ENCODE data around the gene IFFO2.
"Not testable (repeated sequence)": the region's sequence is repeated elsewhere in the genome, so short reads cannot be mapped to it uniquely, and the experiment has no call there.

The IFFO2 gene

DNA sequence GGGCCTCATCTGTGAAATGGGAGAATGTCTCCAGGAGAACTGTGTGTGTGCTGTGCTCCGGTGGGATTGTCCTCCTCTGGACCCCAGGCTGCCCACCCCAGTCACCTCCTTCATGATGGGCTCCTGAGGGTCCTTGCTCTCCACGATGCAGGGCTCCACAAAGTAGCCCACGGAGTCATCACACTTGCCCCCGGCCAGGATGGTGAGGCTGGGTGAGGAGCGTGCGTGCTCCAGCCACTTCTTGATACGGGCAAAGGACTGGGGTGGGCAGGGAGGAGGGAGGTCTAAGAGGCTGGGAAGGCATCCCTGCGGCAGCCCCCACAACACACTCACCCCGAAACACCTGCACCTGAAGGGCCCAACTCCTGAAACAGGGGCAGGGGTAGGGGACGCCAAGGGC, 80.3 kb downstream of the IFFO2 start:
- no peaks in the 10 kb centered on the region for H3K27me3 Mint-ChIP-seq
- H3K36me3 Mint-ChIP-seq (ENCODE audit: low read depth) = peaks cover 67% of the 10 kb centered on the region
- H3K27ac Mint-ChIP-seq = no peak overlapping the region
- H3K4me1 Mint-ChIP-seq (ENCODE audit: low read depth) = peaks cover 6% of the 10 kb centered on the region
- no peak overlapping the region for H3K4me3 Mint-ChIP-seq
- no peaks in the 10 kb centered on the region for H3K9me3 Mint-ChIP-seq
- intact Hi-C loops (cut with micrococcal nuclease) = no loop called here

DNA sequence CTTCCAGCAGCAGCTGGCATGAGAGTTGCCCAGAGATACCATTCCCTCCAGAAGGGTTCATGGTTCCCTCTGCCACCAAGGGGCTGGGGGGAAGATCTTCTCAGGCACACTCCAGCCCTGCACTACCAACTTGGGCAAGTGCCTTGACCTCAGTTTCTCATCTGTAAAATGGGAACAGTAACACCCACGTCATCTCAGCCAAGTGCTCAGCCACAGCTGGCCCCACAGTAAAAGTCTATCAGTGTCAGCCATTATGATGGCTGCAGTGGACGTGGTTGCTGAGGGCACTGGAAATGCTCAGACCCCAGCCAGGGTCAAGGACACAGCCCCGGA, 80.7 kb downstream of the IFFO2 start:
- Mint-ChIP-seq H3K4me3 (no peak overlapping the region), H3K4me1 (ENCODE audit: low read depth) (peaks cover 7% of the 10 kb centered on the region), H3K27ac (no peak overlapping the region), H3K27me3 (no peaks in the 10 kb centered on the region), H3K9me3 (no peaks in the 10 kb centered on the region), H3K36me3 (ENCODE audit: low read depth) (peaks cover 65% of the 10 kb centered on the region)
- intact Hi-C loops (cut with micrococcal nuclease) = no loop called here

DNA sequence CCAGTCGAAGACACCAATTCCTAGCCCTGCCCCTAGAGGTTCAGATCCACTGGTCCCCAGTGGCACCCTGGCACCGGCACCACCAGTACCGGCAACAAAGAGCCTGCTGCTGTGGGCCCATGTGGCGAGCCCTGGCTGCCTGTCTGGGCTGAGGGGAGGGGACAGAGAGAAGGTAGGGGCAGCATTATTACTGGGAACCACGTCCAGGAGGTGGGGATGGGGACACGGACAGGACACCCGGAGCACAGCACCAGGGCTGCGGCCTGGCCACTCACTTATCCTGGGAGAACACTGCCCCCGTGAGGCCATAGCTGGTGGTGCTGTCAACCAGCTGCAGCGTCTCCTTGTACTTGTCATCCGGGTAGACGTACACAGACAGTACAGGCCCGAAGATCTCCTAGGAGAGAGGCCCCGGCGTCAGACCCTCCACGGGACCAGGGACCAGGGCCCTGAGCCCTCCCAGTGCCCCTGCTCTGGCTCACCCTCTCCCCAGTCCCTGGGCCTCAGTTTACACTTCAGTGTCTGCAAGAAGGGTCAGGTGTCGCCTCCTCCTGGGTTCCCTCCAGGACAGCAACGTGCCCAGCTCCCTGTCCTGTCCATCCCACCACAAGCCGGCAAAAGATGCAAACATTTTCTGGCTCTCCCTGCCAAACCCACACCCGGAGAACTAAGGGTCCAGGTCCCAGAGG, 81.2 kb downstream of the IFFO2 start:
- H3K36me3 Mint-ChIP-seq (ENCODE audit: low read depth) = peaks cover 64% of the 10 kb centered on the region
- H3K9me3 Mint-ChIP-seq = no peaks in the 10 kb centered on the region
- H3K27ac Mint-ChIP-seq = no peak overlapping the region
- H3K4me3 Mint-ChIP-seq = no peak overlapping the region
- H3K4me1 Mint-ChIP-seq (ENCODE audit: low read depth) = peaks cover 7% of the 10 kb centered on the region
- H3K27me3 Mint-ChIP-seq = no peaks in the 10 kb centered on the region
- intact Hi-C loops (cut with micrococcal nuclease) = no loop called here

DNA sequence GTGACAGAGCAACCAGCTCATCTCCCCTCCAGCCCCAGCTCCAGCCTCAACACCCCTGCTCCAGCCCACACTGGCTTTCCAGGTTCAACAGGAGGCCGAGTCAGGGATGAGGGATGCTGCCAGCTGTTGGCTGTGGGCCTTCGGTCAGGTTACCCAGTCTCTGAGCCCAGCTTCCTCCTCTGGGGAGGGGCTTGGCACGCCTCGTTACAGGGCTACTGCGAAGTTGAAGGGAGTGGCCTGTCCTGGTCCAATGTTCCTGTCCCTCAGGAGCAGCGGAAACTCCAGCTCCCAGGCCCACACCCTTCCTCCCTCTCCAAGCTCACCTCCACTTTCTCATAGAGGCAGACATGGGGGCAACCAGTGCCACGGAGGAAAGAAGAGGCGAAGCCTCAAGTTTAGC, 81.9 kb downstream of the IFFO2 start:
- H3K4me3 Mint-ChIP-seq = no peak overlapping the region
- H3K27me3 Mint-ChIP-seq = no peaks in the 10 kb centered on the region
- intact Hi-C loops (cut with micrococcal nuclease) = no loop called here
- H3K4me1 Mint-ChIP-seq (ENCODE audit: low read depth) = peaks cover 7% of the 10 kb centered on the region
- H3K36me3 Mint-ChIP-seq (ENCODE audit: low read depth) = peaks cover 64% of the 10 kb centered on the region
- H3K27ac Mint-ChIP-seq = no peak overlapping the region
- H3K9me3 Mint-ChIP-seq = no peaks in the 10 kb centered on the region

DNA sequence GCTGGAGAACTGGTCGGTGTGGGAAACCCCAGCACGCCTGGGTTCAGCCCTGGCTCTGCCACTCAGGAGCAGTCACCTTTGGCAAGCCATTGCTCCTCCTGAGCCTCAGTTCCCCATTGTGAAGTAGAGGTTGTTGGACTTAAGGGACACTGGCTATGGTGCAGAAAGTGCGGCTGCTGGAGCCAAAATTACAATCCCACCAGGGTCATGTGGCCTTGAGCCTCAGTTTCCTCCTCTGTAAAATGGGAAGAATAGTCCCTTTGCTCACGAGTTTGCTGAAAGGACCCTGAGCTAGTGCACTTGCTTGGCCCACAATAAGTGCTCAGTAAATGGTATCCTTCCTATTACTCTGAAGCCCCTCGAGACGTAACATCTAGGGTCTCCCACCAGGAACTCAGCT, 82.4 kb downstream of the IFFO2 start:
- Mint-ChIP-seq H3K4me1 (ENCODE audit: low read depth) (peaks cover 7% of the 10 kb centered on the region), H3K4me3 (no peak overlapping the region), H3K36me3 (ENCODE audit: low read depth) (peaks cover 61% of the 10 kb centered on the region), H3K27me3 (no peaks in the 10 kb centered on the region), H3K27ac (no peak overlapping the region), H3K9me3 (no peaks in the 10 kb centered on the region)
- intact Hi-C loops (cut with micrococcal nuclease) = no loop called here

DNA sequence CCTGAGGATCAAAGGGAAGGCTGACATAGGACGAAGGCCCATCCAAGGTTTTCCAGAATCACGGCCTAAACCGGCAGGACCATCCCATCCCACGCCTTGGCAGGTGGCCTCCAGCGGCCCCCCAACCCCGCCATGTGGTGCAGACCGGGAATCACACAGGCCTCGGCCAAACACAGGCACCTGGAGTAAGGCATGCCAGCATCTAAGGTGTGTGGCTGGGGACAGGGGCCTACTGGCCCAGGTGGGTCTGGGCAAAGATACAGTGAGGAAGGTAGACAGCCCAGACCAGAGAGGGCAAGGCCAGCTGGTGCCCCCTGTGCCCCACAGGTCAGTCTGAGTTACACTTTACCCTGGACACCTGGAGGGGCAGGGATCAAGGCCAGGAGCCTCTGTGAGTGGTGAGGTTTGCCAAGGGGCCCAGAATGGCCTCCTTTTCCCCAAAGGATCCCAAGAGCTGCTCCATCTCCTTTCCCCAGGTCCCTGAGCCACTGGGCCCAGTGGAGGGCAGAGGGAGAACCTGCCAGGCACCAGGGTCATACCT, 84.3 kb downstream of the IFFO2 start:
- peaks cover 42% of the 10 kb centered on the region for H3K36me3 Mint-ChIP-seq (ENCODE audit: low read depth)
- intact Hi-C loops (cut with micrococcal nuclease) = no loop called here
- peaks cover 7% of the 10 kb centered on the region for H3K4me1 Mint-ChIP-seq (ENCODE audit: low read depth)
- no peak overlapping the region for H3K4me3 Mint-ChIP-seq
- peaks cover 3% of the 10 kb centered on the region for H3K27me3 Mint-ChIP-seq
- no peak overlapping the region for H3K27ac Mint-ChIP-seq
- H3K9me3 Mint-ChIP-seq = no peaks in the 10 kb centered on the region

DNA sequence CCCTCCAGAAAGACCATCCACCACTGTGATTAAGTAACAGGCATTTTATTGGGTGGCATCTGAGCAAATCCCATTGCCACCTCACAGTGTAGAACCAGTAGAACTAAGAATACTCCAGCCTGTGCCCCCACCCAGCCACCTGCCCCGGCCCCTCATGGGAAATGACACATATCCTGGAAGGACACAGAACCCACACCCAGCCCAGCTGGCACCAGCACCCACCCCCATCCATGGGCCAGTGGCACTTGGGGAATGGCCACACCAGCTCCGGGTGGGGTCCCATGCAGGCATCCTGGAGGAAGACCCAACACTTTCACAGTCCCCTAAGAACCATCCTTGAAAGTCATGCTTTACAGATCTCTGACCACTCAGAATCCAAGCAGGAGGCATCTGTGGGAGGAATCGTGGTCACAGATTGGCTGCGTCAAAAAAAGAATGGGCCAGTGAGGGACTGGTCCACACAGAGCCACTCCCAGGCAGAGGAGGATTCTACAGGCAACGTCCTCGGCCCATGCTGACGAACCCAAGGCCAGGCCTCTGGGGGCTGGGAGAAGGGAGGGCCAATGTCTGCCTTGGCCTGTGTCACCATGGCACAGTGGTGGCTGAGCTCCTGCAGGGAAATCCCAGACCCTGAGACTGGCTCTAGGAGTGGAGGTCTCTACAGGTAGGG, 84.9 kb downstream of the IFFO2 start:
- H3K4me3 Mint-ChIP-seq = no peak overlapping the region
- H3K9me3 Mint-ChIP-seq = no peaks in the 10 kb centered on the region
- H3K27me3 Mint-ChIP-seq = peaks cover 3% of the 10 kb centered on the region
- H3K36me3 Mint-ChIP-seq (ENCODE audit: low read depth) = peaks cover 40% of the 10 kb centered on the region
- intact Hi-C loops (cut with micrococcal nuclease) = no loop called here
- peaks cover 7% of the 10 kb centered on the region for H3K4me1 Mint-ChIP-seq (ENCODE audit: low read depth)
- H3K27ac Mint-ChIP-seq = no peak overlapping the region

DNA sequence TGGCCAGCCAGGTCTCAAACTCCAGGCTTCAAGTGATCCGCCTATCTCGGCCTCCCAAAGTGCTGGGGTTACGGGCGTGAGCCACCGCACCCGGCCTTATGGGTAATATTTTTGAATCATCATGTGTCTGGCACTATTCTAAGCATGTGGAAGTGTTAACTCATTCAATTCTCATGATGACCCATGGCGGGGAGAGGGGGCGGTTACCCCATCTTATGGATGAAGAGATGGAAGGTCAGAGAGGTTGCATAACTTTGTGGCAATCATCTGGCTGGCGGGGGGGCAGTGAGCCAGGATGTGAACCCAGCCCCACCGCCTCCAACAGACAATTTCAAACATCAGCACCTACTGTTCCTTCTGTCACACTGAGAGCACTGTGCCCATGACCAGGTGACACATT, 85.5 kb downstream of the IFFO2 start:
- H3K27ac Mint-ChIP-seq = no peak overlapping the region
- H3K4me1 Mint-ChIP-seq (ENCODE audit: low read depth) = peaks cover 7% of the 10 kb centered on the region
- intact Hi-C loops (cut with micrococcal nuclease) = no loop called here
- H3K9me3 Mint-ChIP-seq = no peaks in the 10 kb centered on the region
- peaks cover 35% of the 10 kb centered on the region for H3K36me3 Mint-ChIP-seq (ENCODE audit: low read depth)
- H3K27me3 Mint-ChIP-seq = peaks cover 3% of the 10 kb centered on the region
- H3K4me3 Mint-ChIP-seq = no peak overlapping the region

DNA sequence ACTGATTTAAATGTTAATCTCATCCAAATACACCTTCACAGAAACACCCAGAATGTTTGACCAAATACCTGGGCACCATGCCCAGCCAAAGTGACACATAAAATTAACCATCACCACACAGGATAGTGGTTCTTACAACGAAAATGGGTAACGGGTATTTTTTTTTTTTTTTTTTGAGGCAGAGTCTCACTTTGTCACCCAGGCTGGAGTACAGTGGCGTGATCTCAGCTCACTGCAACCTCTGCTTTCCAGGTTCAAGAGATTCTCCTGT, 85.9 kb downstream of the IFFO2 start:
- H3K9me3 Mint-ChIP-seq; H3K27me3 Mint-ChIP-seq; H3K4me1 Mint-ChIP-seq (ENCODE audit: low read depth); H3K4me3 Mint-ChIP-seq; H3K27ac Mint-ChIP-seq; intact Hi-C loops (cut with micrococcal nuclease): not testable (repeated sequence)
- peaks cover 32% of the 10 kb centered on the region for H3K36me3 Mint-ChIP-seq (ENCODE audit: low read depth)

DNA sequence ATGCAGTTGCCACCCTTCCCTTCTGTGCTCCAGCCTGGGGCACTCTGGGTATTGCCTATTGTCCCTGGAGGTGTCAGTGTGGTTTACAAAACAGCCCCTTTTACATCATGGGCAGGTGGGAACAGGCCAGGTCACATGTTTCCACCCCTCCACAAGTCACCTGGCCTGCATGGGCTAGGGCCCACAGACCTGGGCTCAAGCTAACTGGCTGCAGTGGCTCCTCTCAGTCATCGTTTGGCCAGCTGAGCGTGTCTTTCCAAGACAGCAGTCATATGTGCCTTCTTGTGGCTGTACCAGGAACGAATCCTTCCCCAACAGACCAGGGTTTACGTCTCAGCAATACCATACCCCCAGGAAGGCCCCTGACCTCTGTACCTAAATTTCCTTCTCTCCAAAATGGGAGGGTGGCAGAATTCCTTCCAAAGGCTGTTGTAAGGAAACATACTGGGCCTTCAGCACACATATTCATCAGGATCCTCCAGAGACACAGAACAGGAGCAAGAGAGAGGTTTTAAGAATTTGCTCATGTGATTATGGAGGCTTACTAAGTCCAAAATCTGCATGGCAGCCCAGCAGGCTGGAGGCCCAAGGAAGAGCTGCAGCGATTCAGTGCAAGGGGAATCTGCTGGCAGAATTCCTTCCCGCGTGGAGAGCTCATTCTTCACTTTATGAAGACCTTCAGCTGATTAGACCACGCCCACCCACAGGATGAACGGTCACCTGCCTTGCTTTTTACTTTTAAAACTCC, 86.5 kb downstream of the IFFO2 start:
- peaks cover 7% of the 10 kb centered on the region for H3K4me1 Mint-ChIP-seq (ENCODE audit: low read depth)
- no peak overlapping the region for H3K4me3 Mint-ChIP-seq
- H3K36me3 Mint-ChIP-seq (ENCODE audit: low read depth) = peaks cover 30% of the 10 kb centered on the region
- no peak overlapping the region for H3K27ac Mint-ChIP-seq
- peaks cover 8% of the 10 kb centered on the region for H3K27me3 Mint-ChIP-seq
- no peaks in the 10 kb centered on the region for H3K9me3 Mint-ChIP-seq
- intact Hi-C loops (cut with micrococcal nuclease) = no loop called here

DNA sequence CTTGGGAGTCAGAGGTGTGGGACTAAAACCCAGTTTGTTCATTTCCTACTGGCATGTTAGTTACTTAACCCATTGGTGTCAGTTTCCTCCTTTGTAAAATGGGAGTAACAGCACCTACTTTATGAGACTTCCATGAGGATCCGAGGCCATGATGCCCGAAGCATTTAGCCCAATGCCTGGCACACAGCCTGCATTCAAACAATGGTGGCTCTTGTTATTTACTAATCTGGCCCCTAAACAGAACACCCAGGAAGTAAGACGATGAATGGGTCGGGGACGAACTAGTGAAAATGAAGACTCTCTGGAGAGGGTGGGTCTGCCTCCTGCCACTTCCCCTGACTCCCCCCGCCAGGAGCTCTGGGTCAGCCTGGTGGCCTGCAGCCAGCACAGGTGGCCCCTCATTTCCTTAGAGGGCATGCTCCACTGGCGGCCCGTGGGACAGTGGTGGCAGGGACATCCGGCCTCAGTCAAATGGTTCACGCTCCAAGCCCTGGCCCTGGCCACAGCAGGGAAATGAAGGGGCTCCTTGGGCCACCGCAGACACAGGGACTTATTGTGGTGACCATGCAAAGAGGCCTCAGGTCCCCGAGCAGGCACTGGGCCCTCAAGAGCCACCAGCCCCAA, 87.6 kb downstream of the IFFO2 start:
- H3K27ac Mint-ChIP-seq = no peak overlapping the region
- H3K4me3 Mint-ChIP-seq = no peak overlapping the region
- H3K36me3 Mint-ChIP-seq (ENCODE audit: low read depth) = peaks cover 21% of the 10 kb centered on the region
- peaks cover 10% of the 10 kb centered on the region for H3K27me3 Mint-ChIP-seq
- peaks cover 7% of the 10 kb centered on the region for H3K4me1 Mint-ChIP-seq (ENCODE audit: low read depth)
- no peaks in the 10 kb centered on the region for H3K9me3 Mint-ChIP-seq
- intact Hi-C loops (cut with micrococcal nuclease) = no loop called here

DNA sequence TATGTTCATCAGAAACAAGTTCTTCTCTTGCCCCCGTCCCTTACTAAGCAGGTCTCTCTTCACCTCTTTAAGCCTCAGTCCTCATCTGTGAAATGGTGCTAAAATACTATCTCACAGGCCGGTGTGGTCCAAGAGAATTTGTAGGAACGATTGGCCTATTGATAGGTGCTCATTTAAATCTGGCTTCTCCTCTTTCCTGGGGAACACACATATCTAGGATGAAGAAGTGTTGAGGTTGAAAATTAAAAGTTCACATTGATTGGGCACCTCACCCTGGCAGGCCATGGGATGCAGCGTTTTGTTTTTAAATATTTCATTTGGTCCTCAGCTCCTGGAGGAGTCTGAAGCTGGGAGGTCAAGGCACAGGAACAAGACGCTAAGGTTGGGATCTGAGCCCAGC, 88.1 kb downstream of the IFFO2 start:
- peaks cover 10% of the 10 kb centered on the region for H3K27me3 Mint-ChIP-seq
- H3K9me3 Mint-ChIP-seq = no peaks in the 10 kb centered on the region
- H3K27ac Mint-ChIP-seq = no peak overlapping the region
- H3K36me3 Mint-ChIP-seq (ENCODE audit: low read depth) = peaks cover 21% of the 10 kb centered on the region
- intact Hi-C loops (cut with micrococcal nuclease) = no loop called here
- H3K4me1 Mint-ChIP-seq (ENCODE audit: low read depth) = peaks cover 7% of the 10 kb centered on the region
- H3K4me3 Mint-ChIP-seq = no peak overlapping the region

DNA sequence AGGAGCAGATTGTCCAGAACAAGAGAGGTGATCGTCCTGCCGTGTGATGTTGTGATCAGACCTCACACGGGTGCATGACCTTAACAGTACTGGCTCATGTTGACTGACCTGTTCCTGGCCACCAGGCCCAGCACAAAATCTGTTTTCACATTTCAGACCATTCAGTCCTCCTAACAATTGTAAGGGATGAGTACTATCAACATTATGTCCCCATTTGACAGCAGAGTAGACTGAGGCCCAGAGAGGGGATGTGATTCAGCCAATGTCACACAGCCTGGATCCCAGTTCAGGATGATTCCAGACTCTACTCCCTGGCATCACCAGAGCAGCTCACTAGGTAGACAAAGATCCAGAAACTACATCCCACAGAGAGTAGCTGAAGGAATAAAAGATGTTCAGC, 89.6 kb downstream of the IFFO2 start:
- peaks cover 9% of the 10 kb centered on the region for H3K36me3 Mint-ChIP-seq (ENCODE audit: low read depth)
- peaks cover 7% of the 10 kb centered on the region for H3K4me1 Mint-ChIP-seq (ENCODE audit: low read depth)
- no peak overlapping the region for H3K4me3 Mint-ChIP-seq
- no peaks in the 10 kb centered on the region for H3K9me3 Mint-ChIP-seq
- intact Hi-C loops (cut with micrococcal nuclease) = no loop called here
- H3K27ac Mint-ChIP-seq = no peak overlapping the region
- H3K27me3 Mint-ChIP-seq = peaks cover 13% of the 10 kb centered on the region

DNA sequence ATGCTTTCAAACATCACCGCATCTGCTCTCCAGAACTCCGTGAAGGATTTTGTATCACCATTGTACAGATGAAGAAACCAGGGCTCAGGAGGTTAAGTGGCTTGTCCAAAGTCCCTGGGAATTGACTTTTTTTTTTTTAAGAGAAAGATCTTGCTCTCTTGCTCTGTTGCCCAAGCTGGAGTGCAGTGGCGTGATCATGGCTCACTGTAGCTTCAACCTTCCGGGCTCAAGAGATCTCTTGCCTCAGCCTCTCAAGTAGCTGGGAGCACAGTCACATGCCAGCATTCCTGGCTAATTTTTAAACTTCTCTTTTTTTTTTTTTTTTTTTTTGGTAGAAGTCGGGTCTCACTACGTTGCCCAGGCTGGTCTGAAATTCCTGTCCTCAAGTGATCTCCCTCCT, 90.2 kb downstream of the IFFO2 start:
- no peak overlapping the region for H3K4me3 Mint-ChIP-seq
- no peak overlapping the region for H3K27ac Mint-ChIP-seq
- peaks cover 3% of the 10 kb centered on the region for H3K36me3 Mint-ChIP-seq (ENCODE audit: low read depth)
- H3K27me3 Mint-ChIP-seq = peaks cover 14% of the 10 kb centered on the region
- H3K4me1 Mint-ChIP-seq (ENCODE audit: low read depth) = peaks cover 1% of the 10 kb centered on the region
- H3K9me3 Mint-ChIP-seq = no peaks in the 10 kb centered on the region
- intact Hi-C loops (cut with micrococcal nuclease) = no loop called here

Data from dendritic cell treated with granulocyte-macrophage colony-stimulating factor and Interleukin-4, amounts not matched to agents 40 ng/mL and 50 ng/mL, for 4 days (primary cell).